WTC11 (cell line): ENCODE measurements around the gene SNRPE. TPM values are rescaled to one million over a fixed set of nuclear protein-coding genes. Genes with fewer than 3 reads are reported as not detected.

Experiments
- ATAC-seq: fragments of 200-7000 bp; cut with Tn5 transposase; 2 replicates; pipeline ENCODE4 v1.10.0; 2021; ENCODE audit warnings: mild to moderate bottlenecking, moderate library complexity
- CTCF ChIA-PET: fragments of 300-600 bp; sonication (Branson Sonifier 250); formaldehyde crosslinking; loops from one replicate; lab custom pipeline; 2021; ENCODE audit warnings: antibody characterized with exemption; lab: Charles Lee
- POLR2A ChIA-PET: fragments of 350-600 bp; sonication (Branson Sonifier 250); formaldehyde crosslinking; loops from one replicate; lab custom pipeline; 2021; ENCODE audit warnings: antibody characterized with exemption; lab: Charles Lee
- DNase-seq: peaks from one replicate; pipeline ENCODE4 v3.0.0; 2021; ENCODE audit warnings: low spot score
- H3K27ac Mint-ChIP-seq: 2 replicates; pipeline ENCODE4 v1.8.0; 2021; ENCODE audit warnings: mixed read lengths
- H3K27me3 Mint-ChIP-seq: 2 replicates; pipeline ENCODE4 v1.8.0; 2021; ENCODE audit warnings: low read depth, mild to moderate bottlenecking, moderate library complexity, mixed read lengths
- H3K36me3 Mint-ChIP-seq: 2 replicates; pipeline ENCODE4 v1.8.0; 2021; ENCODE audit warnings: mixed read lengths
- H3K4me1 Mint-ChIP-seq: 2 replicates; pipeline ENCODE4 v1.8.0; 2022; ENCODE audit warnings: mixed read lengths
- H3K4me3 Mint-ChIP-seq: 2 replicates; pipeline ENCODE4 v1.8.0; 2021; ENCODE audit warnings: mild to moderate bottlenecking, moderate library complexity, mixed read lengths
- H3K9me3 Mint-ChIP-seq: 2 replicates; pipeline ENCODE4 v1.8.0; 2021; ENCODE audit warnings: mixed read lengths
- AFF4 ChIP-seq: sonication (generic); formaldehyde crosslinking; IDR thresholded peaks from 2 replicates; pipeline ENCODE4 v1.8.1; 2023; ENCODE audit warnings: mild to moderate bottlenecking, missing genetic modification reagents, borderline replicate concordance
- FOXJ3 ChIP-seq: sonication (generic); formaldehyde crosslinking; IDR thresholded peaks from 2 replicates; pipeline ENCODE4 v1.9.0; 2021; ENCODE audit warnings: missing genetic modification reagents, mild to moderate bottlenecking, borderline replicate concordance
- JUN ChIP-seq: sonication (generic); formaldehyde crosslinking; IDR thresholded peaks from 2 replicates; pipeline ENCODE4 v1.8.0; 2023; ENCODE audit warnings: mild to moderate bottlenecking, missing genetic modification reagents
- RELA ChIP-seq: sonication (generic); formaldehyde crosslinking; IDR thresholded peaks from 2 replicates; pipeline ENCODE4 v1.8.1; 2022; ENCODE audit warnings: missing genetic modification reagents, mild to moderate bottlenecking, borderline replicate concordance
- SMAD4 ChIP-seq: sonication (generic); formaldehyde crosslinking; IDR thresholded peaks from 2 replicates; pipeline ENCODE4 v1.8.0; 2022; ENCODE audit warnings: mild to moderate bottlenecking, missing genetic modification reagents
- SP1 ChIP-seq: sonication (generic); formaldehyde crosslinking; conservative IDR thresholded peaks from 2 replicates; pipeline ENCODE4 v1.8.1; 2022; ENCODE audit warnings: missing genetic modification reagents
- TP53 ChIP-seq: sonication (generic); formaldehyde crosslinking; IDR thresholded peaks from 2 replicates; pipeline ENCODE4 v1.8.1; 2023; ENCODE audit warnings: mild to moderate bottlenecking, missing genetic modification reagents
- ZBTB21 ChIP-seq: sonication (generic); formaldehyde crosslinking; IDR thresholded peaks from 2 replicates; pipeline ENCODE4 v1.8.1; 2023; ENCODE audit warnings: mild to moderate bottlenecking, missing genetic modification reagents, borderline replicate concordance
- ZNF263 ChIP-seq: sonication (generic); formaldehyde crosslinking; IDR thresholded peaks from 2 replicates; pipeline ENCODE4 v1.8.1; 2022; ENCODE audit warnings: low read depth, mild to moderate bottlenecking, moderate library complexity, missing genetic modification reagents
- total RNA-seq: library from RNA; stranded (reverse); gene quantifications from 3 replicates; pipeline ENCODE4 v1.2.3, GENCODE V29; 2021
- TF ChIP-seq, protein P1 (sequence below): fragments of 250-450 bp; sonication (Bioruptor Pico); IDR thresholded peaks from 2 replicates; pipeline ENCODE4 v1.9.0; 2021; ENCODE audit warnings: mild to moderate bottlenecking
- TF ChIP-seq, protein P2 (sequence below): sonication (generic); formaldehyde crosslinking; IDR thresholded peaks from 2 replicates; pipeline ENCODE4 v1.8.0; 2022; ENCODE audit warnings: mild to moderate bottlenecking, missing genetic modification reagents
- TF ChIP-seq, protein P3 (sequence below): sonication (generic); formaldehyde crosslinking; IDR thresholded peaks from 2 replicates; pipeline ENCODE4 v1.8.1; 2023; ENCODE audit warnings: mild to moderate bottlenecking, missing genetic modification reagents
- TF ChIP-seq, protein P4 (sequence below): sonication (generic); formaldehyde crosslinking; IDR thresholded peaks from 2 replicates; pipeline ENCODE4 v1.8.1; 2022; ENCODE audit warnings: mild to moderate bottlenecking, moderate library complexity, missing genetic modification reagents
- TF ChIP-seq, protein P5 (sequence below): fragments of 250-450 bp; sonication (Bioruptor Pico); IDR thresholded peaks from 2 replicates; pipeline ENCODE4 v1.9.0; 2021; ENCODE audit warnings: mild to moderate bottlenecking, borderline replicate concordance

The SNRPE gene
- total RNA-seq, 1 experiment from 2014 or later: 260 TPM

DNA sequence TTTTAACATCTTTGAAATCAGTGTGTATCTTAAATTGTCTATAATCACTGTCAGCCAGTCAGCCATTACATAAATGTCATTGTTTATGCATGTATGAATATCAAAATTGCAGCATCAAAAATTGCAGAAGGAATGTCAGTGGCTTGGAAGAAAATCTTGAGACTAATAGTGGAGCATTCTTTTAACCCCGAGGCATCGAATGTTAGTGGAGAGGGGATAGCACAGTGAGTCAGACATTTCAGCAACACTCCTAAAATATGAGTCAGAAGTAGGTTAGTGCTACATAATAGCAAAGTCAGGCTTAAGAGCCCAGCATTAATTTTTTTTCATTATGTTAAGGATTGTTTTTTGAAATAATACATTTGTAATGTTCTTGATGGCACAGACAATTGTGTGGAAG, 45.5 kb downstream of the SNRPE start:
- H3K27me3 Mint-ChIP-seq: no peaks in the 10 kb centered on the region; the same call in 1 of the 2 replicates
- H3K36me3 Mint-ChIP-seq: no peaks in the 10 kb centered on the region
- H3K4me3 Mint-ChIP-seq: no peak overlapping the region
- H3K4me1 Mint-ChIP-seq: no peaks in the 10 kb centered on the region
- TF ChIP-seq ZNF263 (CRISPR knock-in tag) (no peak), JUN (CRISPR knock-in tag) (no peak), SP1 (no peak), ZBTB21 (CRISPR knock-in tag) (no peak), RELA (no peak), FOXJ3 (CRISPR knock-in tag) (no peak), TP53 (CRISPR knock-in tag) (no peak), AFF4 (CRISPR knock-in tag) (no peak), SMAD4 (CRISPR knock-in tag) (no peak)
- TF ChIP-seq, protein P1, sequence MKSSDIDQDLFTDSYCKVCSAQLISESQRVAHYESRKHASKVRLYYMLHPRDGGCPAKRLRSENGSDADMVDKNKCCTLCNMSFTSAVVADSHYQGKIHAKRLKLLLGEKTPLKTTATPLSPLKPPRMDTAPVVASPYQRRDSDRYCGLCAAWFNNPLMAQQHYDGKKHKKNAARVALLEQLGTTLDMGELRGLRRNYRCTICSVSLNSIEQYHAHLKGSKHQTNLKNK (CRISPR knock-in tag): no peak
- TF ChIP-seq, protein P2, sequence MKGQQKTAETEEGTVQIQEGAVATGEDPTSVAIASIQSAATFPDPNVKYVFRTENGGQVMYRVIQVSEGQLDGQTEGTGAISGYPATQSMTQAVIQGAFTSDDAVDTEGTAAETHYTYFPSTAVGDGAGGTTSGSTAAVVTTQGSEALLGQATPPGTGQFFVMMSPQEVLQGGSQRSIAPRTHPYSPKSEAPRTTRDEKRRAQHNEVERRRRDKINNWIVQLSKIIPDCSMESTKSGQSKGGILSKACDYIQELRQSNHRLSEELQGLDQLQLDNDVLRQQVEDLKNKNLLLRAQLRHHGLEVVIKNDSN (CRISPR knock-in tag): no peak
- TF ChIP-seq, protein P3, sequence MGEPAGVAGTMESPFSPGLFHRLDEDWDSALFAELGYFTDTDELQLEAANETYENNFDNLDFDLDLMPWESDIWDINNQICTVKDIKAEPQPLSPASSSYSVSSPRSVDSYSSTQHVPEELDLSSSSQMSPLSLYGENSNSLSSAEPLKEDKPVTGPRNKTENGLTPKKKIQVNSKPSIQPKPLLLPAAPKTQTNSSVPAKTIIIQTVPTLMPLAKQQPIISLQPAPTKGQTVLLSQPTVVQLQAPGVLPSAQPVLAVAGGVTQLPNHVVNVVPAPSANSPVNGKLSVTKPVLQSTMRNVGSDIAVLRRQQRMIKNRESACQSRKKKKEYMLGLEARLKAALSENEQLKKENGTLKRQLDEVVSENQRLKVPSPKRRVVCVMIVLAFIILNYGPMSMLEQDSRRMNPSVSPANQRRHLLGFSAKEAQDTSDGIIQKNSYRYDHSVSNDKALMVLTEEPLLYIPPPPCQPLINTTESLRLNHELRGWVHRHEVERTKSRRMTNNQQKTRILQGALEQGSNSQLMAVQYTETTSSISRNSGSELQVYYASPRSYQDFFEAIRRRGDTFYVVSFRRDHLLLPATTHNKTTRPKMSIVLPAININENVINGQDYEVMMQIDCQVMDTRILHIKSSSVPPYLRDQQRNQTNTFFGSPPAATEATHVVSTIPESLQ: no peak
- TF ChIP-seq, protein P4, sequence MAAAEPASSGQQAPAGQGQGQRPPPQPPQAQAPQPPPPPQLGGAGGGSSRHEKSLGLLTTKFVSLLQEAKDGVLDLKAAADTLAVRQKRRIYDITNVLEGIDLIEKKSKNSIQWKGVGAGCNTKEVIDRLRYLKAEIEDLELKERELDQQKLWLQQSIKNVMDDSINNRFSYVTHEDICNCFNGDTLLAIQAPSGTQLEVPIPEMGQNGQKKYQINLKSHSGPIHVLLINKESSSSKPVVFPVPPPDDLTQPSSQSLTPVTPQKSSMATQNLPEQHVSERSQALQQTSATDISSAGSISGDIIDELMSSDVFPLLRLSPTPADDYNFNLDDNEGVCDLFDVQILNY (CRISPR knock-in tag): no peak
- TF ChIP-seq, protein P5, sequence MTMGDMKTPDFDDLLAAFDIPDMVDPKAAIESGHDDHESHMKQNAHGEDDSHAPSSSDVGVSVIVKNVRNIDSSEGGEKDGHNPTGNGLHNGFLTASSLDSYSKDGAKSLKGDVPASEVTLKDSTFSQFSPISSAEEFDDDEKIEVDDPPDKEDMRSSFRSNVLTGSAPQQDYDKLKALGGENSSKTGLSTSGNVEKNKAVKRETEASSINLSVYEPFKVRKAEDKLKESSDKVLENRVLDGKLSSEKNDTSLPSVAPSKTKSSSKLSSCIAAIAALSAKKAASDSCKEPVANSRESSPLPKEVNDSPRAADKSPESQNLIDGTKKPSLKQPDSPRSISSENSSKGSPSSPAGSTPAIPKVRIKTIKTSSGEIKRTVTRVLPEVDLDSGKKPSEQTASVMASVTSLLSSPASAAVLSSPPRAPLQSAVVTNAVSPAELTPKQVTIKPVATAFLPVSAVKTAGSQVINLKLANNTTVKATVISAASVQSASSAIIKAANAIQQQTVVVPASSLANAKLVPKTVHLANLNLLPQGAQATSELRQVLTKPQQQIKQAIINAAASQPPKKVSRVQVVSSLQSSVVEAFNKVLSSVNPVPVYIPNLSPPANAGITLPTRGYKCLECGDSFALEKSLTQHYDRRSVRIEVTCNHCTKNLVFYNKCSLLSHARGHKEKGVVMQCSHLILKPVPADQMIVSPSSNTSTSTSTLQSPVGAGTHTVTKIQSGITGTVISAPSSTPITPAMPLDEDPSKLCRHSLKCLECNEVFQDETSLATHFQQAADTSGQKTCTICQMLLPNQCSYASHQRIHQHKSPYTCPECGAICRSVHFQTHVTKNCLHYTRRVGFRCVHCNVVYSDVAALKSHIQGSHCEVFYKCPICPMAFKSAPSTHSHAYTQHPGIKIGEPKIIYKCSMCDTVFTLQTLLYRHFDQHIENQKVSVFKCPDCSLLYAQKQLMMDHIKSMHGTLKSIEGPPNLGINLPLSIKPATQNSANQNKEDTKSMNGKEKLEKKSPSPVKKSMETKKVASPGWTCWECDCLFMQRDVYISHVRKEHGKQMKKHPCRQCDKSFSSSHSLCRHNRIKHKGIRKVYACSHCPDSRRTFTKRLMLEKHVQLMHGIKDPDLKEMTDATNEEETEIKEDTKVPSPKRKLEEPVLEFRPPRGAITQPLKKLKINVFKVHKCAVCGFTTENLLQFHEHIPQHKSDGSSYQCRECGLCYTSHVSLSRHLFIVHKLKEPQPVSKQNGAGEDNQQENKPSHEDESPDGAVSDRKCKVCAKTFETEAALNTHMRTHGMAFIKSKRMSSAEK (CRISPR knock-in tag): no peak
- ChIA-PET POLR2A (no interaction called here), CTCF (no interaction called here)
- H3K9me3 Mint-ChIP-seq: peaks cover 5% of the 10 kb centered on the region
- ATAC-seq (no peak), DNase-seq (no peak)
- no peak overlapping the region for H3K27ac Mint-ChIP-seq
